ENCODE data around the gene DUOXA2.

- TF ChIP-seq CTCF (conservative IDR thresholded peaks at IDR 0.05; ENCODE audit: low read length): no peak
- TF ChIP-seq EZH2phosphoT487 (IDR thresholded peaks at IDR 0.05; ENCODE audit: borderline replicate concordance): no peak
Measured at GRCh38 chr15:45114751-45115085, 592 bp downstream of the DUOXA2 start.
